ENCODE data around the gene PID1.

Gene PID1

GRCh38 chr2:229088966-229089700, 182.0 kb downstream of the PID1 start:
- no peak for TF ChIP-seq CTCF (IDR thresholded peaks at IDR 0.05; ENCODE audit: borderline replicate concordance, insufficient read depth, low read depth, low read length)
- H3K4me3 ChIP-seq (ENCODE audit: low read depth, low read length) = no peak overlapping the region

- H3K4me3 ChIP-seq (ENCODE audit: low read depth, low read length) = no peak overlapping the region
- no peak for TF ChIP-seq CTCF (IDR thresholded peaks at IDR 0.05; ENCODE audit: borderline replicate concordance, insufficient read depth, low read depth, low read length)
Measured at GRCh38 chr2:229088517-229088913, 182.6 kb downstream of the PID1 start.

GRCh38 chr2:229087843-229088516, 183.1 kb downstream of the PID1 start:
- no peak for TF ChIP-seq CTCF (IDR thresholded peaks at IDR 0.05; ENCODE audit: borderline replicate concordance, insufficient read depth, low read depth, low read length)
- no peak overlapping the region for H3K4me3 ChIP-seq (ENCODE audit: low read depth, low read length)

- H3K4me3 ChIP-seq (ENCODE audit: low read depth, low read length) = no peak overlapping the region
- TF ChIP-seq CTCF (IDR thresholded peaks at IDR 0.05; ENCODE audit: borderline replicate concordance, insufficient read depth, low read depth, low read length) = no peak
Measured at GRCh38 chr2:229087267-229087666, 183.8 kb downstream of the PID1 start.

- H3K4me3 ChIP-seq (ENCODE audit: low read depth, low read length) = no peak overlapping the region
- TF ChIP-seq CTCF (IDR thresholded peaks at IDR 0.05; ENCODE audit: borderline replicate concordance, insufficient read depth, low read depth, low read length) = no peak
Measured at GRCh38 chr2:229085439-229085838, 185.6 kb downstream of the PID1 start.

- no peak for TF ChIP-seq CTCF (IDR thresholded peaks at IDR 0.05; ENCODE audit: borderline replicate concordance, insufficient read depth, low read depth, low read length)
- H3K4me3 ChIP-seq (ENCODE audit: low read depth, low read length) = no peak overlapping the region
Measured at GRCh38 chr2:229084447-229084846, 186.6 kb downstream of the PID1 start.

Measured in GM12875 (cell line).